Gastroesophageal sphincter (tissue), 3 donors: ENCODE results near the gene VPS13D.

Experiments
- EP300 ChIP-seq: sonication (generic); formaldehyde crosslinking; IDR thresholded peaks from one replicate; pipeline ENCODE4 v1.6.1; 2017; ENCODE audit warnings: antibody characterized with exemption, mild to moderate bottlenecking
- POLR2A ChIP-seq, 2 donors: fragments of 450-650 bp; IDR thresholded peaks; one replicate each; pipeline ENCODE4 v1.6.1; 2017; ENCODE audit warnings: antibody characterized with exemption in 2 of 2, mild to moderate bottlenecking in 2 of 2, moderate library complexity in 1 of 2
- POLR2AphosphoS5 ChIP-seq: sonication (generic); formaldehyde crosslinking; IDR thresholded peaks from one replicate; pipeline ENCODE4 v1.6.1; 2017; ENCODE audit warnings: antibody characterized with exemption
- TF ChIP-seq, protein P1 (sequence below), 4 experiments: fragments of 200-600 bp in 2 of 4; fragments of 450-650 bp in 2 of 4; sonication (generic) in 1 of 4; IDR thresholded peaks; one replicate each; pipeline ENCODE4 v1.5.1; 2017 to 2019; ENCODE audit warnings: antibody characterized with exemption in 4 of 4, mild to moderate bottlenecking in 2 of 4, moderate library complexity in 2 of 4

DNA sequence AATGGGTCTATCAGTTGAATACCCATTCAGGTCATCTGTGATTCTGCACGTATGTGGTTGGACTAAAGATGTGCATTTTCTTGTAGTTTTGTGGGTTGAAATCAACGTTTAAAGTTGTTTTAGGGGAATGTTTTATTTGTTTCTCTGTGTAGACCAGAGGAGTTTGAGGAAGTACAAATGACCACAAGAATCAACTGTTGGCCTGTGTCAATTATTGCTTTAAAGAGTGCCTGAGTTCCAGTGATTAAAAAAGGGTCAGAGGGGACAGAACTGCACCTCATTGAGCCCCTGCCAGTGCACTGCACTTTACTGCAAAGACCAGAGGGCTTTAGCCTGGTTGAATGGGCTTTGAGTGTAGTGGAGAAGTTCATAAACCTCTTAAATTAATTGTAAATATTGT lies 190.3 kb downstream of the VPS13D start:
- TF ChIP-seq, protein P1, sequence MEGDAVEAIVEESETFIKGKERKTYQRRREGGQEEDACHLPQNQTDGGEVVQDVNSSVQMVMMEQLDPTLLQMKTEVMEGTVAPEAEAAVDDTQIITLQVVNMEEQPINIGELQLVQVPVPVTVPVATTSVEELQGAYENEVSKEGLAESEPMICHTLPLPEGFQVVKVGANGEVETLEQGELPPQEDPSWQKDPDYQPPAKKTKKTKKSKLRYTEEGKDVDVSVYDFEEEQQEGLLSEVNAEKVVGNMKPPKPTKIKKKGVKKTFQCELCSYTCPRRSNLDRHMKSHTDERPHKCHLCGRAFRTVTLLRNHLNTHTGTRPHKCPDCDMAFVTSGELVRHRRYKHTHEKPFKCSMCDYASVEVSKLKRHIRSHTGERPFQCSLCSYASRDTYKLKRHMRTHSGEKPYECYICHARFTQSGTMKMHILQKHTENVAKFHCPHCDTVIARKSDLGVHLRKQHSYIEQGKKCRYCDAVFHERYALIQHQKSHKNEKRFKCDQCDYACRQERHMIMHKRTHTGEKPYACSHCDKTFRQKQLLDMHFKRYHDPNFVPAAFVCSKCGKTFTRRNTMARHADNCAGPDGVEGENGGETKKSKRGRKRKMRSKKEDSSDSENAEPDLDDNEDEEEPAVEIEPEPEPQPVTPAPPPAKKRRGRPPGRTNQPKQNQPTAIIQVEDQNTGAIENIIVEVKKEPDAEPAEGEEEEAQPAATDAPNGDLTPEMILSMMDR (IDR thresholded peaks at IDR 0.05): no peak
- TF ChIP-seq POLR2A (IDR thresholded peaks at IDR 0.05) (no peak), POLR2AphosphoS5 (no peak), EP300 (no peak)
